ENCODE measurements around the gene CBY1.
A peak's percentile ranks its signal among the peaks of the same experiment; 100 is the strongest.

Gene CBY1

GRCh38 chr22:38700789-38701628 lies 44.6 kb downstream of the CBY1 start, which contains the start of gene JOSD1:
TSS of gene JOSD1 (minus strand) at chr22:38700943. CDS start at chr22:38699987, 956 bp downstream.
- no peak for TF ChIP-seq CTCF (conservative IDR thresholded peaks at IDR 0.05; ENCODE audit: low read length)
- H3K4me3 ChIP-seq (ENCODE audit: low read length): peak within 1 kb of the TSS; percentile 81
- peak; percentile 90 for DNase-seq (ENCODE audit: low read depth)

- no peak for DNase-seq (ENCODE audit: low read depth)
- H3K4me3 ChIP-seq (ENCODE audit: low read length): peak overlapping the region; percentile 57
- TF ChIP-seq CTCF (conservative IDR thresholded peaks at IDR 0.05; ENCODE audit: low read length): no peak
These were observed 48.3 kb downstream of the CBY1 start for GRCh38 chr22:38704654-38705234.

- peak; percentile 38 for TF ChIP-seq CTCF (conservative IDR thresholded peaks at IDR 0.05; ENCODE audit: low read length)
- peak within 1 kb of the TSS; percentile 85 for H3K4me3 ChIP-seq (ENCODE audit: low read length)
- DNase-seq (ENCODE audit: low read depth): peak; percentile 100
These were observed 49.0 kb downstream of the CBY1 start, which contains the start of gene GTPBP1 for GRCh38 chr22:38705235-38706100. TSS of gene GTPBP1 (plus strand) at chr22:38705944. CDS start at chr22:38705956, 12 bp downstream.

- no peak for TF ChIP-seq CTCF (conservative IDR thresholded peaks at IDR 0.05; ENCODE audit: low read length)
- peak overlapping the region; percentile 85 for H3K4me3 ChIP-seq (ENCODE audit: low read length)
- peak; percentile 34 for DNase-seq (ENCODE audit: low read depth)
These were observed 49.9 kb downstream of the CBY1 start for GRCh38 chr22:38706101-38706900.

GRCh38 chr22:38706901-38707195 lies 50.4 kb downstream of the CBY1 start:
- H3K4me3 ChIP-seq (ENCODE audit: low read length): peak overlapping the region; percentile 85
- no peak for TF ChIP-seq CTCF (conservative IDR thresholded peaks at IDR 0.05; ENCODE audit: low read length)
- no peak for DNase-seq (ENCODE audit: low read depth)

GRCh38 chr22:38707346-38707745 lies 50.9 kb downstream of the CBY1 start:
- peak overlapping the region; percentile 85 for H3K4me3 ChIP-seq (ENCODE audit: low read length)
- DNase-seq (ENCODE audit: low read depth): peak; percentile 29
- no peak for TF ChIP-seq CTCF (conservative IDR thresholded peaks at IDR 0.05; ENCODE audit: low read length)
